ENCODE measurements around the gene EDC4.

The EDC4 gene

GRCh38 chr16:67878846-67879245 lies 6.0 kb downstream of the EDC4 start:
- no peak overlapping the region for H3K9ac ChIP-seq
- no peak overlapping the region for H2AFZ ChIP-seq
- H3K9me3 ChIP-seq (ENCODE audit: control insufficient read depth, low read length), result no peaks in the 10 kb centered on the region
- no peaks in the 10 kb centered on the region for H3K36me3 ChIP-seq (ENCODE audit: control insufficient read depth, insufficient read depth, low read length)
- no peaks in the 10 kb centered on the region for H3K27me3 ChIP-seq (ENCODE audit: control insufficient read depth, insufficient read depth, low read length)
- TF ChIP-seq, protein P1, sequence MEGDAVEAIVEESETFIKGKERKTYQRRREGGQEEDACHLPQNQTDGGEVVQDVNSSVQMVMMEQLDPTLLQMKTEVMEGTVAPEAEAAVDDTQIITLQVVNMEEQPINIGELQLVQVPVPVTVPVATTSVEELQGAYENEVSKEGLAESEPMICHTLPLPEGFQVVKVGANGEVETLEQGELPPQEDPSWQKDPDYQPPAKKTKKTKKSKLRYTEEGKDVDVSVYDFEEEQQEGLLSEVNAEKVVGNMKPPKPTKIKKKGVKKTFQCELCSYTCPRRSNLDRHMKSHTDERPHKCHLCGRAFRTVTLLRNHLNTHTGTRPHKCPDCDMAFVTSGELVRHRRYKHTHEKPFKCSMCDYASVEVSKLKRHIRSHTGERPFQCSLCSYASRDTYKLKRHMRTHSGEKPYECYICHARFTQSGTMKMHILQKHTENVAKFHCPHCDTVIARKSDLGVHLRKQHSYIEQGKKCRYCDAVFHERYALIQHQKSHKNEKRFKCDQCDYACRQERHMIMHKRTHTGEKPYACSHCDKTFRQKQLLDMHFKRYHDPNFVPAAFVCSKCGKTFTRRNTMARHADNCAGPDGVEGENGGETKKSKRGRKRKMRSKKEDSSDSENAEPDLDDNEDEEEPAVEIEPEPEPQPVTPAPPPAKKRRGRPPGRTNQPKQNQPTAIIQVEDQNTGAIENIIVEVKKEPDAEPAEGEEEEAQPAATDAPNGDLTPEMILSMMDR (IDR thresholded peaks at IDR 0.05), result no peak
- peaks cover 5% of the 10 kb centered on the region for H3K4me1 ChIP-seq
- H3K79me2 ChIP-seq, result peaks cover 12% of the 10 kb centered on the region
- H3K4me2 ChIP-seq (ENCODE audit: low read length), result no peak overlapping the region
- no peak overlapping the region for H3K4me3 ChIP-seq (ENCODE audit: low read depth, low read length)
- H3K27ac ChIP-seq, result no peak overlapping the region

DNA sequence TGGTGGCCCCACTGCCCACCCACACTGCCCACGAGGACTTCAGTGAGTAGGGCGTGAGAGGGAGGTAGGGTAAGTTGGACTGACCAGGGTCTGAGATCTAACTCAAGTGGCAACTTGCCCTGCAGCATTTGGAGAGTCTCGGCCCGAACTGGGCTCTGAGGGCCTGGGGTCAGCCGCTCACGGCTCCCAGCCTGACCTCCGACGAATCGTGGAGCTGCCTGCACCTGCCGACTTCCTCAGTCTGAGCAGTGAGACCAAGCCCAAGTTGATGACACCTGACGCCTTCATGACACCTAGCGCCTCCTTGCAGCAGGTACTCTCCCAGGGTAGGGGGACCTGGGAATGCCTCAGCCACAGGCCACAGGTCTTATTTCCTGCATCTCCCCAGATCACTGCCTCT lies 6.6 kb downstream of the EDC4 start:
- Histone ChIP-seq H3K27ac (no peak overlapping the region), H3K36me3 (ENCODE audit: control insufficient read depth, insufficient read depth, low read length) (no peaks in the 10 kb centered on the region), H3K4me1 (peaks cover 2% of the 10 kb centered on the region), H2AFZ (no peak overlapping the region), H3K27me3 (ENCODE audit: control insufficient read depth, insufficient read depth, low read length) (no peaks in the 10 kb centered on the region), H3K4me3 (ENCODE audit: low read depth, low read length) (no peak overlapping the region), H3K9me3 (ENCODE audit: control insufficient read depth, low read length) (no peaks in the 10 kb centered on the region), H3K79me2 (peaks cover 7% of the 10 kb centered on the region), H3K9ac (no peak overlapping the region), H3K4me2 (ENCODE audit: low read length) (no peak overlapping the region)
- TF ChIP-seq, protein P1 (IDR thresholded peaks at IDR 0.05), result no peak

GRCh38 chr16:67879936-67880335 lies 7.1 kb downstream of the EDC4 start:
- Histone ChIP-seq H3K9ac (no peak overlapping the region), H3K4me1 (no peaks in the 10 kb centered on the region), H3K36me3 (ENCODE audit: control insufficient read depth, insufficient read depth, low read length) (no peaks in the 10 kb centered on the region), H3K27me3 (ENCODE audit: control insufficient read depth, insufficient read depth, low read length) (no peaks in the 10 kb centered on the region), H3K4me3 (ENCODE audit: low read depth, low read length) (no peak overlapping the region), H2AFZ (no peak overlapping the region), H3K4me2 (ENCODE audit: low read length) (no peak overlapping the region), H3K9me3 (ENCODE audit: control insufficient read depth, low read length) (no peaks in the 10 kb centered on the region), H3K27ac (no peak overlapping the region), H3K79me2 (peaks cover 2% of the 10 kb centered on the region)
- TF ChIP-seq, protein P1 (IDR thresholded peaks at IDR 0.05), result no peak

DNA sequence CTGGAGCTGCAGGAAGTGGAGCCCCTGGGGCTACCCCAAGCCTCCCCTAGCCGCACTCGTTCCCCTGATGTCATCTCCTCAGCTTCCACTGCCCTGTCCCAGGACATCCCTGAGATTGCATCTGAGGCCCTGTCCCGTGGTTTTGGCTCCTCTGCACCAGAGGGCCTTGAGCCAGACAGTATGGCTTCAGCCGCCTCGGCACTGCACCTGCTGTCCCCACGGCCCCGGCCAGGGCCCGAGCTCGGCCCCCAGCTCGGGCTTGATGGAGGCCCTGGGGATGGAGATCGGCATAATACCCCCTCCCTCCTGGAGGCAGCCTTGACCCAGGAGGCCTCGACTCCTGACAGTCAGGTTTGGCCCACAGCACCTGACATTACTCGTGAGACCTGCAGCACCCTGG lies 7.7 kb downstream of the EDC4 start:
- H3K4me1 ChIP-seq, result no peaks in the 10 kb centered on the region
- H2AFZ ChIP-seq, result no peak overlapping the region
- no peak overlapping the region for H3K4me3 ChIP-seq (ENCODE audit: low read depth, low read length)
- H3K9me3 ChIP-seq (ENCODE audit: control insufficient read depth, low read length), result no peaks in the 10 kb centered on the region
- no peaks in the 10 kb centered on the region for H3K27me3 ChIP-seq (ENCODE audit: control insufficient read depth, insufficient read depth, low read length)
- H3K4me2 ChIP-seq (ENCODE audit: low read length), result no peak overlapping the region
- no peaks in the 10 kb centered on the region for H3K36me3 ChIP-seq (ENCODE audit: control insufficient read depth, insufficient read depth, low read length)
- no peak overlapping the region for H3K9ac ChIP-seq
- no peaks in the 10 kb centered on the region for H3K79me2 ChIP-seq
- no peak overlapping the region for H3K27ac ChIP-seq
- TF ChIP-seq, protein P1 (IDR thresholded peaks at IDR 0.05), result no peak

DNA sequence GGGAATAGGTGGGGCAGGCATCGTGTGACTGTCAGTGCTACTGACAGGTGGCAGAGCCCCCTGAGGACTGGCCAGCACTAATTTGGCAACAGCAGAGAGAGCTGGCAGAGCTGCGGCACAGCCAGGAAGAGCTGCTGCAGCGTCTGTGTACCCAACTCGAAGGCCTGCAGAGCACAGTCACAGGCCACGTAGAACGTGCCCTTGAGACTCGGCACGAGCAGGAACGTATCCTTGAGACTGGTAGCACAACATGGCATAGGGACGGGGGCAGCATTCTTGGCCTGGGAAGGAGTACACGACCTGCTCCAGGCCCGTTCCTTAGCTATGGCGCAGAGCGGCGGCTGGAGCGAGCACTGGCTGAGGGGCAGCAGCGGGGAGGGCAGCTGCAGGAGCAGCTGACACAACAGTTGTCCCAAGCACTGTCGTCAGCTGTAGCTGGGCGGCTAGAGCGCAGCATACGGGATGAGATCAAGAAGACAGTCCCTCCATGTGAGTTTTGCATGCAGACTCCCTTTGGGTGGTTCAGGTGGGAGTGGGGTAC lies 8.8 kb downstream of the EDC4 start:
- no peaks in the 10 kb centered on the region for H3K4me1 ChIP-seq
- no peaks in the 10 kb centered on the region for H3K27me3 ChIP-seq (ENCODE audit: control insufficient read depth, insufficient read depth, low read length)
- no peak overlapping the region for H3K4me3 ChIP-seq (ENCODE audit: low read depth, low read length)
- H3K9ac ChIP-seq, result no peak overlapping the region
- TF ChIP-seq, protein P1 (IDR thresholded peaks at IDR 0.05), result no peak
- H2AFZ ChIP-seq, result no peak overlapping the region
- no peak overlapping the region for H3K4me2 ChIP-seq (ENCODE audit: low read length)
- no peak overlapping the region for H3K27ac ChIP-seq
- no peaks in the 10 kb centered on the region for H3K79me2 ChIP-seq
- no peaks in the 10 kb centered on the region for H3K36me3 ChIP-seq (ENCODE audit: control insufficient read depth, insufficient read depth, low read length)
- no peaks in the 10 kb centered on the region for H3K9me3 ChIP-seq (ENCODE audit: control insufficient read depth, low read length)
